Measurements from ENCODE around the gene TMEM25.
"Not testable (repeated sequence)": the region's sequence is repeated elsewhere in the genome, so short reads cannot be mapped to it uniquely, and the experiment has no call there.

Gene TMEM25

GRCh38 chr11:118530180-118530682, 761 bp upstream of the TMEM25 start:
- DNase-seq, result peak in 5 of 42 donors; percentile 11 to 53 (median 30)
- intact Hi-C loops (cut with DNase I), result loop anchor here (5.0 kb wide), 1 partner anchor 37 kb away; the partner anchor contains the start of gene IFT46

GRCh38 chr11:118531597-118532084, 649 bp downstream of the TMEM25 start:
- intact Hi-C loops (cut with DNase I), result loop anchor here (5.0 kb wide), 1 partner anchor 36 kb away; the partner anchor contains the start of gene IFT46
- peak in 19 of 42 donors; percentile 18 to 72 (median 50) for DNase-seq

GRCh38 chr11:118532091-118532490, 1.1 kb downstream of the TMEM25 start:
- DNase-seq, result no peak
- intact Hi-C loops (cut with DNase I), result loop anchor here (5.0 kb wide), 1 partner anchor 35 kb away; the partner anchor contains the start of gene IFT46

GRCh38 chr11:118532852-118533768, 2.1 kb downstream of the TMEM25 start:
- intact Hi-C loops (cut with DNase I), result loop anchor here (5.0 kb wide), 1 partner anchor 34 kb away; the partner anchor contains the start of gene IFT46
- no peak for DNase-seq

GRCh38 chr11:118533769-118534729, 3.1 kb downstream of the TMEM25 start:
- DNase-seq, result peak; percentile 22 to 80 (median 57)
- intact Hi-C loops (cut with DNase I), result loop anchor here (5.0 kb wide), 1 partner anchor 33 kb away; the partner anchor contains the start of gene IFT46

GRCh38 chr11:118535261-118535660, 4.3 kb downstream of the TMEM25 start:
- intact Hi-C loops (cut with DNase I), result no loop called here
- DNase-seq, result no peak

DNA sequence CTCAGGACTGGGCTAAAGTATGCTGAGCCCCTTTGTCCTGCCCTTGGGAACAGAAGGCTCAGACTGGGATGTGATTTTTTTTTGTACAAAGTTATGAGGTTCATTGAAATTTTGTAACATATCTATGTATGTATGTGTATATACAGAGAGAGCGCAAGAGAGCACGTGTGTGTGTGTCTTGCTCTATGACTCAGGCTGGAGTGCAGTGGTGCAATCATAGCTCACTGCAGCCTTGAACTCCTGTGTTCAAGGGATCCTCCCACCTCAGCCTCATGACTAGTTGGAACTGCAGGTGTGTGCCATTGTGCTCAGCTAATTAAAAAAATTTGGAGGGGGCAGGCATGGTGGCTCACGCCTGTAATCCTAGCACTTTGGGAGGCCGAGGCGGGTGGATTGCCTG, 5.7 kb downstream of the TMEM25 start:
- intact Hi-C loops (cut with DNase I), result no loop called here
- no peak for DNase-seq

GRCh38 chr11:118537409-118537980, 6.5 kb downstream of the TMEM25 start:
- intact Hi-C loops (cut with DNase I), result no loop called here
- no peak for DNase-seq

DNA sequence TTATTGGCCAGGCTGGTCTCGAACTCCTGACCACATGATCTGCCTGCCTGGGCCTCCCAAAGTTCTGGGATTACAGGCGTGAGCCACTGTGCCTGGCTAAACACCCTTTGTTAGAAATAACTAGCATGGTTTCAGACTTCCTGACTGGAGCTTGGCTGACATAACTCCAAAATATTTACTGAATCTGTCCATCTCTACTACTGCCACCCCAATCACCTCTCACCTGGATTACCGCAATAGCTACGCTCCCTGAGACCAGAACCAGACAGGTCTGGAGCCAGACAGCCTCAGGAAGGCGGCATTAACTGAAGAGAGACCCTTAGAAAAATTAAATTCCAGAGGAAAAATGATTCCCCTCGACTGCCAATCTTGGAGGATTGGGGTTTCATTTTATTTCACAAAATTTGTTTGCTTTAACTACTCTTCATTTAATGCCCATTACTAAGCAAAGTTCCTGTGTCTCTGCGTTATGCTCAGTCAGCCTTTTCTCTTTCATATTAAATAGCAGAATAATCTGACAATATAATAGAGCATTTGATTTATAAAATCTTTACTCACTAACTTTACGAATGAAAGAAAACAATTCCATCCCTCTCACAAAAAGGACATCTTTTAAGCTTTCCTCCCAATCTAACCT, 13.1 kb downstream of the TMEM25 start:
- intact Hi-C loops (cut with DNase I), result no loop called here
- DNase-seq, result no peak

- intact Hi-C loops (cut with DNase I), result no loop called here
- no peak for DNase-seq
Measured at GRCh38 chr11:118544647-118545010, 13.6 kb downstream of the TMEM25 start.

- intact Hi-C loops (cut with DNase I), result no loop called here
- DNase-seq, result no peak
Measured at GRCh38 chr11:118545533-118545932, 14.5 kb downstream of the TMEM25 start.

GRCh38 chr11:118547132-118547531, 16.1 kb downstream of the TMEM25 start:
- intact Hi-C loops (cut with DNase I), result no loop called here
- DNase-seq, result no peak

- no peak for DNase-seq
- intact Hi-C loops (cut with DNase I), result no loop called here
Measured at GRCh38 chr11:118552341-118552740, 21.3 kb downstream of the TMEM25 start.

DNA sequence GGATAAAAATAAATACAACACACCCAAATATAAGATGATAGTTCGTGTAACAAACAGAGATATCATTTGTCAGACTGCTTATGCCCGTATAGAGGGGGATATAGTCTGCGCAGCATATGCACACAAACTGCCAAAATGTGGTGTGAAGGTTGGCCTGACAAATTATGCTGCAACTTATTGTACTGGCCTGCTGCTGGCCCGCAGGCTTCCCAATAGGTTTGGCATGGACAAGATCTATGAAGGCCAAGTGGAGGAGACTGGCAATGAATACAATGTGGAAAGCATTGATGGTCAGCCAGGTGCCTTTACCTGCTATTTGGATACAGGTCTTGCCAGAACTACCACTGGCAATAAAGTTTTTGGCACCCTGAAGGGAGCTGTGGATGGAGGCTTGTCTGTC, 29.8 kb downstream of the TMEM25 start:
- DNase-seq, result no peak
- intact Hi-C loops (cut with DNase I), result no loop called here

GRCh38 chr11:118565051-118565450, 34.1 kb downstream of the TMEM25 start:
- intact Hi-C loops (cut with DNase I), result loop anchor here (5.0 kb wide), 1 partner anchor 33 kb away; the partner anchor contains the start of gene TMEM25
- DNase-seq, result peak in 9 of 42 donors; percentile 4 to 41 (median 17)

GRCh38 chr11:118569670-118570069, 38.7 kb downstream of the TMEM25 start:
- intact Hi-C loops (cut with DNase I), result loop anchor here (5.0 kb wide), 1 partner anchor 37 kb away; the partner anchor contains the start of gene TMEM25
- no peak for DNase-seq

GRCh38 chr11:118570787-118571186, 39.8 kb downstream of the TMEM25 start:
- DNase-seq, result no peak
- intact Hi-C loops (cut with DNase I), result no loop called here

GRCh38 chr11:118571701-118572060, 40.7 kb downstream of the TMEM25 start:
- intact Hi-C loops (cut with DNase I), result not testable (repeated sequence)
- DNase-seq, result peak in 32 of 42 donors; percentile 3 to 52 (median 23)

Data from head of caudate nucleus (tissue), 42 donors.